Fibroblast of villous mesenchyme (primary cell): ENCODE data around the gene SYT6. TPM values are rescaled to one million over a fixed set of nuclear protein-coding genes. Genes with fewer than 3 reads are reported as not detected.

ENCODE experiments used
- DNase-seq: peaks from one replicate; pipeline ENCODE4 v3.0.0-alpha.2; 2010; ENCODE audit warnings: low read depth
- H3K4me3 ChIP-seq: 2 replicates; pipeline ENCODE4 v1.5.1; 2011; ENCODE audit warnings: low read depth, mild to moderate bottlenecking, low read length
- CTCF ChIP-seq: IDR thresholded peaks from 2 replicates; pipeline ENCODE4 v1.5.1; 2012; ENCODE audit warnings: low read depth, mild to moderate bottlenecking, low read length; ENCODE audit not compliant: insufficient read depth
- total RNA-seq: library from RNA; depleted of rRNA; stranded (reverse); fragments of >200 nt; gene quantifications from 2 replicates; pipeline ENCODE4 v1.2.3, GENCODE V29; 2012

Gene SYT6
- total RNA-seq, 1 donor = not detected

GRCh38 chr1:114189398-114189797 lies 35.7 kb upstream of the SYT6 start:
- no peak for DNase-seq
- no peak overlapping the region for H3K4me3 ChIP-seq
- TF ChIP-seq CTCF = no peak

GRCh38 chr1:114181356-114181755 lies 27.7 kb upstream of the SYT6 start:
- H3K4me3 ChIP-seq = no peak overlapping the region
- no peak for TF ChIP-seq CTCF
- DNase-seq = no peak

- no peak for TF ChIP-seq CTCF
- no peak overlapping the region for H3K4me3 ChIP-seq
- no peak for DNase-seq
These were observed 27.1 kb upstream of the SYT6 start for GRCh38 chr1:114180742-114181141.

- H3K4me3 ChIP-seq = no peak overlapping the region
- no peak for TF ChIP-seq CTCF
- no peak for DNase-seq
These were observed 25.3 kb upstream of the SYT6 start for GRCh38 chr1:114178936-114179335.

GRCh38 chr1:114177282-114177681 lies 23.6 kb upstream of the SYT6 start:
- no peak overlapping the region for H3K4me3 ChIP-seq
- TF ChIP-seq CTCF = no peak
- DNase-seq = no peak

GRCh38 chr1:114176366-114176765 lies 22.7 kb upstream of the SYT6 start:
- no peak for DNase-seq
- H3K4me3 ChIP-seq = no peak overlapping the region
- TF ChIP-seq CTCF = no peak

- no peak for DNase-seq
- no peak for TF ChIP-seq CTCF
- no peak overlapping the region for H3K4me3 ChIP-seq
These were observed 20.0 kb upstream of the SYT6 start for GRCh38 chr1:114173680-114174079.
